OCI-LY7 (cell line): ENCODE results near the gene FRMPD2. TPM values are rescaled to one million over a fixed set of nuclear protein-coding genes. Genes with fewer than 3 reads are reported as not detected.

Experiments
- BruUV-seq: library from RNA; stranded (reverse); fragments of 400-500 nt; replicated peaks from 2 replicates; lab custom pipeline; 2021; lab: Mats Ljungman, UMichigan
- CTCF ChIA-PET: fragments of 300-600 bp; sonication (Branson Sonifier 250); formaldehyde crosslinking; loops from one replicate; lab custom pipeline; 2022; ENCODE audit warnings: antibody characterized with exemption; ENCODE audit not compliant: unreplicated experiment; lab: Charles Lee
- POLR2A ChIA-PET: fragments of 300-600 bp; sonication (Branson Sonifier 250); formaldehyde crosslinking; loops from one replicate; lab custom pipeline; 2022; ENCODE audit warnings: antibody characterized with exemption; lab: Charles Lee
- DNase-seq: peaks from one replicate; pipeline ENCODE4 v3.0.0-alpha.2; 2015; ENCODE audit warnings: low spot score
- H2AFZ ChIP-seq: fragments of 200-600 bp; sonication (generic), shearing (Covaris generic); 2 replicates; pipeline ENCODE4 v1.6.1; 2014; ENCODE audit warnings: mild to moderate bottlenecking, antibody characterized with exemption, low read length, moderate library complexity
- H3K27ac ChIP-seq: fragments of 200-600 bp; sonication (generic); 2 replicates; pipeline ENCODE4 v1.5.1; 2014; ENCODE audit warnings: mixed run types, low read depth, mild to moderate bottlenecking, moderate library complexity, low read length, inconsistent platforms; ENCODE audit not compliant: poor library complexity, severe bottlenecking
- H3K36me3 ChIP-seq: fragments of 200-600 bp; sonication (generic); 2 replicates; pipeline ENCODE4 v1.6.1; 2014; ENCODE audit warnings: mild to moderate bottlenecking, antibody characterized with exemption, low read length, moderate library complexity, mixed read lengths; ENCODE audit not compliant: insufficient read depth
- H3K4me1 ChIP-seq: fragments of 200-600 bp; sonication (generic); 2 replicates; pipeline ENCODE4 v1.5.1; 2014; ENCODE audit warnings: mild to moderate bottlenecking, low read length; ENCODE audit not compliant: insufficient read depth, poor library complexity, severe bottlenecking
- H3K4me2 ChIP-seq: fragments of 200-600 bp; sonication (generic); 2 replicates; pipeline ENCODE4 v1.6.1; 2014; ENCODE audit warnings: mild to moderate bottlenecking, low read length
- H3K4me3 ChIP-seq: fragments of 200-600 bp; sonication (generic); 2 replicates; pipeline ENCODE4 v1.5.1; 2014; ENCODE audit warnings: mild to moderate bottlenecking, low read depth, low read length; ENCODE audit not compliant: poor library complexity, severe bottlenecking
- H3K79me2 ChIP-seq: fragments of 200-600 bp; sonication (generic); 2 replicates; pipeline ENCODE4 v1.6.1; 2016; ENCODE audit warnings: low read depth, mild to moderate bottlenecking, low read length, moderate library complexity, mixed read lengths; ENCODE audit not compliant: insufficient read depth
- H3K9me2 ChIP-seq: fragments of 200-600 bp; sonication (generic); 2 replicates; pipeline ENCODE4 v1.6.1; 2016; ENCODE audit warnings: mild to moderate bottlenecking, low read length, mixed read lengths; ENCODE audit not compliant: insufficient read depth
- H3K9me3 ChIP-seq: fragments of 200-600 bp; sonication (generic); 2 replicates; pipeline ENCODE4 v1.6.1; 2014; ENCODE audit warnings: mild to moderate bottlenecking, mixed run types, low read length, mixed read lengths
- H4K20me1 ChIP-seq: fragments of 200-600 bp; sonication (generic); 2 replicates; pipeline ENCODE4 v1.6.1; 2014; ENCODE audit warnings: mild to moderate bottlenecking, antibody characterized with exemption, low read length, moderate library complexity, mixed read lengths; ENCODE audit not compliant: insufficient read depth
- EZH2phosphoT487 ChIP-seq: fragments of 200-600 bp; sonication (generic); IDR thresholded peaks from 2 replicates; pipeline ENCODE4 v1.6.1; 2018; ENCODE audit warnings: low read depth, borderline replicate concordance, mild to moderate bottlenecking, mixed run types, antibody characterized with exemption, low read length, moderate library complexity, mixed read lengths
- intact Hi-C: fragments of 100-400 bp; cut with micrococcal nuclease; formaldehyde crosslinking; loops from one replicate; pipeline ENCODE4 v1.10.0; 2022; ENCODE audit not compliant: unreplicated experiment
- total RNA-seq, 2 experiments: library from RNA; depleted of rRNA in 1 of 2; stranded (reverse); fragments of >200 nt in 1 of 2; shearing (Covaris generic) in 1 of 2; gene quantifications; 2 replicates each; pipeline ENCODE4 v1.2.3, GENCODE V29; 2014 to 2022
- TF ChIP-seq, protein P1 (sequence below): fragments of 200-600 bp; sonication (generic); conservative IDR thresholded peaks from 2 replicates; pipeline ENCODE4 v1.5.1; 2014; ENCODE audit warnings: mild to moderate bottlenecking, antibody characterized with exemption, low read length, moderate library complexity, mixed read lengths

FRMPD2 gene
- total RNA-seq, 2 experiments from 2014 or later, result not detected

DNA sequence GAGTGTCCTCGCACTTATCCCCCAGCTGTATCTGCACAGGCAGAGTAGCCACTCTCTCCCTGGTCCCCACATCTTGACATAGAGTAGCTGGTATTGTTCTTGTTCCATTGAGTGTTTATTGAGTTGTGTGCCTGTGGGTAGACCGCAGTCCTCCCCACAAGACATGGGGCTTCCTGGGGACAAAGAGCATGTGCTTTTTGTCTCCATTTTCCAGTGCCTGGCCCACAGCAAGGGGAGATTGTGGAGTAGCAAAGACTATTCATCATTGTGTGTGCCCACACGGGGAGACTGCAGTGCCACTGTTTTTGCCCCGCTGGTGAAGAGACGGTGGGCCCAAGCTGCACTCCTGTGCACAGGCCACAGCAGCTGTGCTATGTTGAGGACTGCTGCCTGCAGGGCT lies 63.5 kb downstream of the FRMPD2 start:
- TF ChIP-seq EZH2phosphoT487, result no peak
- TF ChIP-seq, protein P1, sequence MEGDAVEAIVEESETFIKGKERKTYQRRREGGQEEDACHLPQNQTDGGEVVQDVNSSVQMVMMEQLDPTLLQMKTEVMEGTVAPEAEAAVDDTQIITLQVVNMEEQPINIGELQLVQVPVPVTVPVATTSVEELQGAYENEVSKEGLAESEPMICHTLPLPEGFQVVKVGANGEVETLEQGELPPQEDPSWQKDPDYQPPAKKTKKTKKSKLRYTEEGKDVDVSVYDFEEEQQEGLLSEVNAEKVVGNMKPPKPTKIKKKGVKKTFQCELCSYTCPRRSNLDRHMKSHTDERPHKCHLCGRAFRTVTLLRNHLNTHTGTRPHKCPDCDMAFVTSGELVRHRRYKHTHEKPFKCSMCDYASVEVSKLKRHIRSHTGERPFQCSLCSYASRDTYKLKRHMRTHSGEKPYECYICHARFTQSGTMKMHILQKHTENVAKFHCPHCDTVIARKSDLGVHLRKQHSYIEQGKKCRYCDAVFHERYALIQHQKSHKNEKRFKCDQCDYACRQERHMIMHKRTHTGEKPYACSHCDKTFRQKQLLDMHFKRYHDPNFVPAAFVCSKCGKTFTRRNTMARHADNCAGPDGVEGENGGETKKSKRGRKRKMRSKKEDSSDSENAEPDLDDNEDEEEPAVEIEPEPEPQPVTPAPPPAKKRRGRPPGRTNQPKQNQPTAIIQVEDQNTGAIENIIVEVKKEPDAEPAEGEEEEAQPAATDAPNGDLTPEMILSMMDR, result no peak
- H3K79me2 ChIP-seq, result no peaks in the 10 kb centered on the region
- H2AFZ ChIP-seq, result no peak overlapping the region
- CTCF ChIA-PET, result interaction anchor here (0.5 kb wide), 1 partner anchor 9 kb away, joined by 3 read pairs; no protein-coding TSS in a partner anchor
- H3K36me3 ChIP-seq, result no peaks in the 10 kb centered on the region
- H3K4me1 ChIP-seq, result no peaks in the 10 kb centered on the region
- no peak for DNase-seq
- no peak overlapping the region for H3K4me3 ChIP-seq
- no peaks in the 10 kb centered on the region for H4K20me1 ChIP-seq
- H3K9me3 ChIP-seq, result no peaks in the 10 kb centered on the region
- POLR2A ChIA-PET, result no interaction called here
- H3K4me2 ChIP-seq, result no peak overlapping the region
- BruUV-seq, result no TSS peak
- H3K9me2 ChIP-seq, result no peaks in the 10 kb centered on the region
- H3K27ac ChIP-seq, result no peak overlapping the region
- intact Hi-C loops, result no loop called here

GRCh38 chr10:48210391-48210790 lies 64.1 kb downstream of the FRMPD2 start:
- Histone ChIP-seq H3K36me3 (no peaks in the 10 kb centered on the region), H3K4me2 (no peak overlapping the region), H3K79me2 (no peaks in the 10 kb centered on the region), H2AFZ (no peak overlapping the region), H3K9me3 (no peaks in the 10 kb centered on the region), H3K9me2 (no peaks in the 10 kb centered on the region), H3K4me3 (no peak overlapping the region), H4K20me1 (no peaks in the 10 kb centered on the region), H3K4me1 (no peaks in the 10 kb centered on the region), H3K27ac (no peak overlapping the region)
- intact Hi-C loops, result no loop called here
- no peak for DNase-seq
- TF ChIP-seq, protein P1, result no peak
- no peak for TF ChIP-seq EZH2phosphoT487
- ChIA-PET POLR2A (no interaction called here), CTCF (interaction anchor here (0.5 kb wide), 1 partner anchor 9 kb away, joined by 3 read pairs; no protein-coding TSS in a partner anchor)
- no TSS peak for BruUV-seq

DNA sequence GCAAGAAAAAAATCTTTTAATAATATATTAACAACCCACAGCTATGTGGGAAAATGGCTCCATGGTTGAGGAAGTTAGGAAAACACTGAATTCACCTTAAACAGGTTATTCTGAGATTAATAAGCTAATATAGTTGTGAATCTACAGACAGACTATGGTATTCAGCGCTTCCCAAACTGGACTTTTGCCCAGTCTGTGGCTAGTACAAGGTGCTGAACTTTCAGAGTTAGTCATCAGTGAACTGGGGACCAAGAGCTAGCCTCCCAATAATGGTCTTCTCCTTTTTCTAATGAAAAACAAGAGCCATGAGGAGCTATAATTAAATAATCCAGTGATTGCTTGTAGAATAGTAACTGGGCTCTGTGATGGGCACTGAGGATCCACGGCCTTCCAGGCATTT lies 65.3 kb downstream of the FRMPD2 start:
- POLR2A ChIA-PET, result no interaction called here
- TF ChIP-seq, protein P1, result no peak
- no peak for TF ChIP-seq EZH2phosphoT487

More for the DNA sequence above, 65.3 kb downstream of the FRMPD2 start:
- Histone ChIP-seq H2AFZ (no peak overlapping the region), H3K9me3 (no peaks in the 10 kb centered on the region), H3K9me2 (no peaks in the 10 kb centered on the region), H3K36me3 (no peaks in the 10 kb centered on the region), H3K79me2 (no peaks in the 10 kb centered on the region), H3K4me2 (no peak overlapping the region), H3K4me3 (no peak overlapping the region), H4K20me1 (no peaks in the 10 kb centered on the region), H3K27ac (no peak overlapping the region), H3K4me1 (no peaks in the 10 kb centered on the region)
- no TSS peak for BruUV-seq
- CTCF ChIA-PET, result no interaction called here
- no peak for DNase-seq
- intact Hi-C loops, result no loop called here
